Endothelial cell of umbilical vein (primary cell): Measurements from ENCODE around the gene MYO6. TPM values are rescaled to one million over a fixed set of nuclear protein-coding genes. Genes with fewer than 3 reads are reported as not detected.

Experiments used
- BruUV-seq: library from RNA; stranded (reverse); fragments of 400-500 nt; replicated peaks from 2 replicates; lab custom pipeline; 2021; lab: Mats Ljungman, UMichigan
- CTCF ChIA-PET: fragments of 300-600, 350-600 bp; sonication (Branson Sonifier 250); formaldehyde crosslinking; loops from one replicate; lab custom pipeline; 2021; ENCODE audit warnings: antibody characterized with exemption, inconsistent platforms; lab: Charles Lee
- POLR2A ChIA-PET: fragments of 300-600, 350-600 bp; sonication (Branson Sonifier 250); formaldehyde crosslinking; loops from one replicate; lab custom pipeline; 2021; ENCODE audit warnings: antibody characterized with exemption, inconsistent platforms; lab: Charles Lee
- DNase-seq: peaks from one replicate; pipeline ENCODE4 v3.0.0-alpha.2; 2011; ENCODE audit warnings: low read depth, low spot score
- FAIRE-seq: peaks from 2 replicates; lab custom pipeline; 2011; peaks lifted over from hg19 to GRCh38; lab: Jason Lieb, UNC
- H2AFZ ChIP-seq: 2 replicates; pipeline ENCODE4 v1.6.0; 2012; ENCODE audit warnings: low read depth, low read length, control low read depth, inconsistent platforms
- H3K27ac ChIP-seq: 2 replicates; pipeline ENCODE4 v1.5.1; 2011; ENCODE audit warnings: low read depth, mild to moderate bottlenecking, control low read depth, low read length, moderate library complexity; ENCODE audit not compliant: insufficient read depth
- H3K27me3 ChIP-seq, 2 experiments: 2 replicates each; pipeline versions ENCODE4 v1.6.0 to v1.6.1; 2011; ENCODE audit warnings: low read length in 2 of 2, mixed read lengths in 1 of 2; ENCODE audit not compliant: control insufficient read depth in 2 of 2, insufficient read depth in 2 of 2
- H3K36me3 ChIP-seq, 2 experiments: 2 replicates in 1 of 2; 3 replicates in 1 of 2; pipeline ENCODE4 v1.5.1; 2011; ENCODE audit warnings: low read length in 2 of 2, mild to moderate bottlenecking in 1 of 2, moderate library complexity in 1 of 2; ENCODE audit not compliant: control insufficient read depth in 2 of 2, insufficient read depth in 2 of 2; ENCODE audit errors: extremely low read depth in 1 of 2
- H3K4me1 ChIP-seq: 3 replicates; pipeline ENCODE4 v1.5.1; 2011; ENCODE audit warnings: mild to moderate bottlenecking, low read length; ENCODE audit not compliant: control insufficient read depth, insufficient read depth; ENCODE audit errors: extremely low read depth
- H3K4me2 ChIP-seq: 2 replicates; pipeline ENCODE4 v1.6.1; 2011; ENCODE audit warnings: low read length, control low read depth, mixed read lengths; ENCODE audit not compliant: insufficient read depth
- H3K4me3 ChIP-seq, 3 experiments: fragments of 200-600 bp in 1 of 3; sonication (generic), shearing (Covaris generic) in 1 of 3; replicated peaks in 1 of 3; 2 replicates each; pipeline ENCODE4 v1.5.1; 2011 to 2016; ENCODE audit warnings: control low read depth in 3 of 3, low read length in 3 of 3, mild to moderate bottlenecking in 2 of 3, inconsistent platforms in 1 of 3, low read depth in 1 of 3, moderate library complexity in 1 of 3; ENCODE audit not compliant: insufficient read depth in 1 of 3
- H3K79me2 ChIP-seq: 2 replicates; pipeline ENCODE4 v1.6.0; 2012; ENCODE audit warnings: low read length, inconsistent platforms; ENCODE audit not compliant: control insufficient read depth, insufficient read depth
- H3K9ac ChIP-seq: replicated peaks from 2 replicates; pipeline ENCODE3; 2011; ENCODE audit warnings: low read length, control low read depth; ENCODE audit not compliant: insufficient read depth; ENCODE audit errors: extremely low read depth
- H3K9me1 ChIP-seq: replicated peaks from 3 replicates; pipeline ENCODE4 v1.6.0; 2011; ENCODE audit warnings: mild to moderate bottlenecking, low read length; ENCODE audit not compliant: control insufficient read depth, insufficient read depth; ENCODE audit errors: extremely low read depth
- H3K9me3 ChIP-seq: replicated peaks from 2 replicates; pipeline ENCODE4 v1.5.1; 2012; ENCODE audit warnings: low read length, inconsistent platforms; ENCODE audit not compliant: control insufficient read depth, insufficient read depth
- H4K20me1 ChIP-seq: replicated peaks from 2 replicates; pipeline ENCODE3; 2011; ENCODE audit warnings: mild to moderate bottlenecking, low read length; ENCODE audit not compliant: control insufficient read depth, insufficient read depth; ENCODE audit errors: extremely low read depth
- dilution Hi-C: fragments of 300-500 bp; cut with MboI; formaldehyde crosslinking; loops from one replicate; pipeline ENCODE4 v1.15.0; 2019; ENCODE audit warnings: low sequenced_read_pairs; ENCODE audit not compliant: extremely low pct_ligation_motif_present
- intact Hi-C: fragments of 100-400 bp; cut with micrococcal nuclease; formaldehyde crosslinking; loops from one replicate; pipeline ENCODE4 v1.10.0; 2022
- polyA plus RNA-seq, 4 experiments: library from polyadenylated mRNA; depleted of rRNA in 3 of 4; stranded (reverse) in 3 of 4; unstranded in 1 of 4; fragments of >200 nt; gene quantifications; 2 replicates each; pipeline versions ENCODE4 v1.2.1 to v1.2.3, GENCODE V29; 2011 to 2012; ENCODE audit warnings: missing spikeins in 1 of 4
- small RNA-seq: library from RNA; depleted of rRNA; stranded (forward); fragments of <200 nt; gene quantifications from one replicate; pipeline ENCODE3, GENCODE V24; 2012; ENCODE audit warnings: low replicate concordance, low read depth; ENCODE audit not compliant: insufficient read depth, insufficient read length
- total RNA-seq: library from RNA; stranded (reverse); gene quantifications from 2 replicates; pipeline ENCODE4 v1.2.3, GENCODE V29; 2021
- TF ChIP-seq, protein P1 (sequence below), 2 donors: IDR thresholded peaks; 1 replicate in 1 of 2; 2 replicates in 1 of 2; pipeline ENCODE4 v1.5.1; 2011; ENCODE audit warnings: low read length in 2 of 2, mild to moderate bottlenecking in 2 of 2, moderate library complexity in 2 of 2, control low read depth in 1 of 2, inconsistent platforms in 1 of 2, low read depth in 1 of 2; ENCODE audit not compliant: insufficient read depth in 1 of 2; ENCODE audit errors: extremely low read depth in 1 of 2

MYO6 gene
- total and polyA plus RNA-seq, 2 donors (not counting 3 experiments of a cell fraction or from before 2014, with no cell fraction given), result 15.5 to 68.0 TPM

DNA sequence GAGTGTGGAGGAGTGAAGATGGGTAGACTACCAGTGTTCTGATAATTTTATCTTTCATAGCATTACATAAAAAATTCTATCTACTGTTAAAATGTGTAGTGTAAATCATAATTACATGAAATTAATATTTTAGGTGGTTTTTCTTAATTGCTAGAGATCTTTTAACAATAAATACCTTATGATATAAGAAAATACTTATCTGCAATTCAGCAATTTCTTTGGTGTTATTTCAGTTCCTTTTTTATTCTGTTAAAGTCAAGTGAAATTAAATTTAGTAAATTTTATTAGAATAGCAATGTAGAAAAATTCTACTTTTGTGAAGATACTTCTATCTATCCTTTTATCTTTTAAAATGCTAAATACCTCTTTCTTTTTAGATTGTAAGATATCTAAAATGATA, 219.1 kb downstream of the MYO6 start:
- Histone ChIP-seq H3K4me1 (no peaks in the 10 kb centered on the region), H3K27ac (no peak overlapping the region), H3K79me2 (no peaks in the 10 kb centered on the region), H3K4me2 (no peak overlapping the region), H3K9ac (no peak overlapping the region), H2AFZ (no peak overlapping the region), H3K9me3 (no peaks in the 10 kb centered on the region), H3K27me3 (no peaks in the 10 kb centered on the region), H3K4me3 (no peak overlapping the region), H3K9me1 (no peaks in the 10 kb centered on the region), H3K36me3 (no peaks in the 10 kb centered on the region), H4K20me1 (no peaks in the 10 kb centered on the region)
- dilution Hi-C loops, result no loop called here
- BruUV-seq, result no TSS peak
- CTCF ChIA-PET, result no interaction called here
- TF ChIP-seq, protein P1, sequence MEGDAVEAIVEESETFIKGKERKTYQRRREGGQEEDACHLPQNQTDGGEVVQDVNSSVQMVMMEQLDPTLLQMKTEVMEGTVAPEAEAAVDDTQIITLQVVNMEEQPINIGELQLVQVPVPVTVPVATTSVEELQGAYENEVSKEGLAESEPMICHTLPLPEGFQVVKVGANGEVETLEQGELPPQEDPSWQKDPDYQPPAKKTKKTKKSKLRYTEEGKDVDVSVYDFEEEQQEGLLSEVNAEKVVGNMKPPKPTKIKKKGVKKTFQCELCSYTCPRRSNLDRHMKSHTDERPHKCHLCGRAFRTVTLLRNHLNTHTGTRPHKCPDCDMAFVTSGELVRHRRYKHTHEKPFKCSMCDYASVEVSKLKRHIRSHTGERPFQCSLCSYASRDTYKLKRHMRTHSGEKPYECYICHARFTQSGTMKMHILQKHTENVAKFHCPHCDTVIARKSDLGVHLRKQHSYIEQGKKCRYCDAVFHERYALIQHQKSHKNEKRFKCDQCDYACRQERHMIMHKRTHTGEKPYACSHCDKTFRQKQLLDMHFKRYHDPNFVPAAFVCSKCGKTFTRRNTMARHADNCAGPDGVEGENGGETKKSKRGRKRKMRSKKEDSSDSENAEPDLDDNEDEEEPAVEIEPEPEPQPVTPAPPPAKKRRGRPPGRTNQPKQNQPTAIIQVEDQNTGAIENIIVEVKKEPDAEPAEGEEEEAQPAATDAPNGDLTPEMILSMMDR (IDR thresholded peaks at IDR 0.05; ENCODE audit: extremely low read depth in 1 of 2, insufficient read depth in 1 of 2, low read depth in 1 of 2, low read length in 2 of 2), result no peak
- intact Hi-C loops, result no loop called here
- DNase-seq (no peak), FAIRE-seq (no peak)
- POLR2A ChIA-PET, result no interaction called here

Small RNAs within 50 kb of the gene (small RNA-seq; reads per million reads assigned to genes)
- not detected for gene RF00019
- not detected for gene RNA5SP209
- not detected for gene RNU6-155P

Other genes starting within 250 kb of the MYO6 start
- gene SENP6, start 147.4 kb upstream of the MYO6 start, total RNA-seq, result 97.7 and 99.1 TPM in 2 replicates
- gene SENP6, start 147.4 kb upstream of the MYO6 start, polyA plus RNA-seq, result 7.8 and 11.5 TPM in 2 replicates